SK-N-MC (cell line): ENCODE data around the gene SLC2A9.

Experiments used
- EZH2 ChIP-seq: fragments of 200-600 bp; sonication (generic); IDR thresholded peaks from one replicate; pipeline ENCODE4 v1.6.1; 2017; ENCODE audit warnings: antibody characterized with exemption
- FOXP2 ChIP-seq: optimal IDR thresholded peaks from 2 replicates; pipeline ENCODE3; 2011; ENCODE audit warnings: mild to moderate bottlenecking, moderate library complexity; ENCODE audit not compliant: insufficient read depth; ENCODE audit errors: extremely low read length, control extremely low read depth
- POLR2AphosphoS5 ChIP-seq: IDR thresholded peaks from 2 replicates; pipeline ENCODE4 v1.6.1; 2012; ENCODE audit warnings: mild to moderate bottlenecking, low read depth, low read length, borderline replicate concordance

- no peak for TF ChIP-seq EZH2
- no peak for TF ChIP-seq POLR2AphosphoS5
- TF ChIP-seq FOXP2: no peak
Measured at GRCh38 chr4:10001757-10002156, 19.5 kb downstream of the SLC2A9 start.
